Adrenal gland (tissue), 5 donors: ENCODE measurements around the gene ETFBKMT.
A peak's percentile ranks its signal among the peaks of the same experiment; 100 is the strongest.

ENCODE experiments used
- CTCF ChIP-seq, 6 experiments: fragments of 450-650 bp in 4 of 6; fragments of 200-600 bp in 2 of 6; sonication (generic) in 1 of 6; IDR thresholded peaks; 1 replicate in 5 of 6; 2 replicates in 1 of 6; pipeline versions ENCODE4 v1.5.1 to v1.8.0; 2016 to 2021; ENCODE audit warnings: antibody characterized with exemption in 6 of 6, mild to moderate bottlenecking in 2 of 6, moderate library complexity in 1 of 6
- POLR2A ChIP-seq, 2 donors: fragments of 450-650 bp; IDR thresholded peaks; one replicate each; pipeline ENCODE4 v1.6.1; 2017; ENCODE audit warnings: antibody characterized with exemption in 2 of 2, mild to moderate bottlenecking in 2 of 2, moderate library complexity in 1 of 2
- donor health status: DM: no; HTN: no; CAD: no.

GRCh38 chr12:31659087-31659942 lies at the start of gene ETFBKMT:
- TF ChIP-seq POLR2A (IDR thresholded peaks at IDR 0.05), result peak; percentile 30 to 91
- TF ChIP-seq CTCF (IDR thresholded peaks at IDR 0.05), result peak; percentile 24 to 66 (median 48)
